Muscle of arm (tissue), 12 donors: Measurements from ENCODE around the gene SGCD. TPM values are rescaled to one million over a fixed set of nuclear protein-coding genes. Genes with fewer than 3 reads are reported as not detected.
"Not testable (repeated sequence)": the region's sequence is repeated elsewhere in the genome, so short reads cannot be mapped to it uniquely, and the experiment has no call there.

ENCODE experiments used
- DNase-seq: peaks from one replicate; pipeline ENCODE4 v3.0.0-alpha.2; 2013
- polyA plus RNA-seq, 12 donors: library from polyadenylated mRNA; unstranded; fragments of 120-200 nt; gene quantifications; one replicate each; pipeline ENCODE4 v1.2.1, GENCODE V29; 2013; ENCODE audit not compliant: insufficient read length in 12 of 12

Gene SGCD
- polyA plus RNA-seq, 12 donors, result 55.4 to 239 (median 96.8) TPM

DNA sequence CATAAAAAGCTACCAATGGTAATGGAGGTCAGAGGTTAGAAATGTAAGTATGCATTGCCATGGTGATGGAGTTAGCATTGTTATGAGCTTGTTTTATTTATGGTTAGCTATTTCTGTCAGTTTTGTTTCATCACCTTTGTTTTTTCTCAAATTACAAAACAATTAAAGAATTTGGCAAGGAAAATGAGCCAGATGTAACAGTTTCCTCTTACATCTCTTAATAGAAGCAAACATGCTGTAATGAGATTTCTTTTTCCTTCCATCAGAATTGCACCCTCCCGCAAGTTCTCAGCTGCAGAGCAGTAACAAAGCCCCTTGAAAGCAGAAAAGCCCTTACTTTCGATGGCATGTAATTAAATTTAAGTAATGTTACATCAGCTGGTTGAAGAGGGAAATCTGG is 233.0 kb downstream of the SGCD start:
- DNase-seq, result no peak

DNA sequence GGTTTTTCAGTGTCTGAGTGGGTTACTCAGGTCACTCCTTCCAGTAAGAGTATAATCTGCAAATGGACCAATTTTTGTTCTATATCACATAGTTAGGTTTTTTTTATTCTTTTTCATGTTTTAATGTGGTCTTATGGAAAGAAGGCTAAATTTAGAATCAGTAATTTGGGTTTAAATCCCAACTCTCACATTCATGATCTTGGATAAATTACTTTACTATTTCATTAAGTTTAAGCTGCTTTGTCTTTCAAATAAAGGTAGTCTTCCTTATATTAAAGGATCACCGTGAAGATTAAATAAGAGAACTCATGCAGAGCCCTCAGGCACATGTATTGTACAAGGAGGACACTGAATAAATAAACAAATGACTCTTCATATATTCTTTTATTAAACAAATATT is 234.7 kb downstream of the SGCD start:
- no peak for DNase-seq

DNA sequence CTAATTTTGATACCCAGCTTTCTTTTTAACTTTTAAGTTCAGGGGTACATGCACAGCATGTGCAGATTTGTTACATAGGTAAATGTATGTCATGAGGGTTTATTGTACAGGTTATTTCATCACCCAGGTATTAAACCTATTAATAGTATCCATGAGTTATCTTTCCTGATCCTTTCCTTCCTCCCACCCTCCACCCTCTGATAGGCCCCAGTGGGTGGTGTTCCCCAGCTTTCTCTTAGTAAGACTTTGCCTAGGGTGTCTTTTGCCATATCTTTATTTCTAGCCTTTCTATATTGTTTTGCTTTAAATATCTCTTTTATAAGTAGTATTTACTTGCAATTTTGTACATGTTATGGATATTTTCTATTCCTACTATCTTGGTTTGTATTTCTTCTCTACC is 243.7 kb downstream of the SGCD start:
- DNase-seq, result no peak

DNA sequence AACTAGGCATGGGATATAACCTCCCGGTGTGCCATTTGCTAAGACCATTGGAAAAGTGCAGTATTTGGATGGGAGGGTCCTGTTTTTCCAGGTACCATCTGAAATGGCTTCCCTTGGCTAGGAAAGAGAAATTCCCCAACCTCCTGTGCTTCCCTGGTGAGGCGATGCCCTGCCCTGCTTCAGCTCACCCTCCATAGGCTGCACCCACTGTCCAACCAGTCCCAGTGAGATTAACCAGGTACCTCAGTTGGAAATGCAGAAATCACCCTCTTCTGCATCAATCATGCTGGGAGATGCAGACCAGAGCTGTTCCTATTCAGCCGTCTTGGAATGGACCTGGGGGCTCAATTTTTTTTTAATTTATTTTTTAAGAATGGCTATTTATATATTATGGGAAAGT is 254.8 kb downstream of the SGCD start:
- no peak for DNase-seq

DNA sequence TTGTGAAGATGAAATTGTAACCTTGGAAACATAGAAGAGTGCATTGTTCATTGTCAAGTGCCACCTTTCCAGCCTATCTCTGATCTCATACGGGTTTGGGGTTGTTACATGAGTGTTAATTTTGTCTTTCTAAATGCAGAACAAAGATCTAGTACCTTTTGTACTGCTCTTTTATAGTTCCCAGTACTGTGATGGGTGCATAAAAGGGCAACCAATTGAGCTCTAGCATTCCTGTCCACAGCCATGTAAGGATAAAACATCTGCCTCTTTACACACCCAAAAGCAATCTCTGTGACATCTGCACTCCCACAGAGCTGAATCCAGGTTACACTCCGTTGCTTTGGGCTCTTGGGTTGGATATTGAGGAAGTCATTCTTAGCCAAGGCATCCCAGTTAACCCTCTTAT is 255.2 kb downstream of the SGCD start:
- no peak for DNase-seq

DNA sequence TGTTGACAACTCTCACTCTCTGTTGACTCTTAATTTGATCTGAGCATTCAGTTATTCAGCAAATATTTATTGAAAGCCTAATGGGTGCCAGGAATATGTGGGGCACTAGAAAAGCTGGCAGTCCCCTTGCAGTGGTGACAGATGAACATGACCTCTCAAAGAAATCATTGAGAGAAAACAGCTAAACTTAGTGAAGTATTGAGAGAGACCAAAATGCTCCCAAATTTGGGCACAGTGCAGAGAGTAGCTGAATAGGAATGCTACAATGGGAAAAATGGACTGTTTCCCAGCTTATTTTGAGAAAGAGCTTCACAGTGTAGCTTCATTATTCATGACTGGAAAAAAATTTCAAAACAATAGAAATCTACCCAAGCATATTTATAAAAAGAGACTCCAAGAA is 257.9 kb downstream of the SGCD start:
- DNase-seq, result peak; percentile 39

DNA sequence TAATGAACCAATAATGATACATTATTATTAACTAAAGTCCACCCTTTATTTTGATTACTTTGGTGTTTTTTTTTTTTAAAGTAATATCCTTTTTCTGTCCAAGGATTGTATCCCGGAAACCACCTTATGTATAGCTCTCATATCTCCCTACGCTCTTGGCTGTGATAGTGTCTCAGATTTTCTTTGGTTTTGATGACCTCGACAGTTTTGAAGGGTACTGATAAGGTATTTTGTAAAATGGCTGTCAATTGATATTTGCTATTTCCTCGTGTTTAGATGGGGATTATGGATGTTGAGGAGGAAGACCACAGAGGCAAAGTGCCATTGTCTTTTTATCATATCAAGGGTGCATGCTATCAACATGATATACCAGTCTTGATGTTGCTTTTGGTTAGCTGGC is 259.0 kb downstream of the SGCD start:
- no peak for DNase-seq

DNA sequence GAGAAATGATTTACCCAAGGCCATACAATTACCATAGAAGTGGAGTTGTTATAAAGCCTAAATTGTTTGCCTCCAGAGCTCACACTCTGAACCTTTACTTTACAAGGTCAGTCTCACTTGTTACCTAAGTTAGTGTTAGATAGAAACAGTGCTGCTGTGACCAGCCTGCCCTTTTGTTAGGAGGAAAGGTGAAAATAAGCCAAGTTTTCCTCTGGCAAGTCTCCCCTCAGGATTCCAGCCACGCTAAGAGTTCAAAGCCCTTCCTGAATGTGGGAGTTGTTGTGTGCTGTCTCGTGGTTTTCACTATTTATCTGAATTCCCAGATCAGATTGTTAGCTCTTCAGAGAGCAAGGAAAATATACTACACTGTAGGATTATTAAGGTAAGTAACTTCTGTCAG is 260.0 kb downstream of the SGCD start:
- DNase-seq, result no peak

DNA sequence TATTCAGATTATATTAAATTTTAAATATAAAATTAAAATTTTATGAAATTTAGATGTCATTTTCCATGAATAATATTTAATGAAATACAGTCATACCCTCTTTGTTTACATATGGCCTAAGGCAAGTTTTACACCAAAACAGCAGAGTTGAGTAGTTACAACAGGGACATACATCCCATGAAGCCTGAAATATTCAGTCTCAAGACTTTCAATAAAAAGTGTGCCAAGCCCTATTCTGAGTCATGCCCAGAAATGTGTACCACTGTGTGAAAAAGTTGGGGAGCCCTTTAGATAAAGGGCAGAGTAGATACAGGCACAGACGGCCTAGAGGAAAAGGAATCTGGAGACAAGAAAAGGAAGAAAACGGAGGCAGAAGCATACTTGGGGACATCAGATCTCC is 261.3 kb downstream of the SGCD start:
- no peak for DNase-seq

DNA sequence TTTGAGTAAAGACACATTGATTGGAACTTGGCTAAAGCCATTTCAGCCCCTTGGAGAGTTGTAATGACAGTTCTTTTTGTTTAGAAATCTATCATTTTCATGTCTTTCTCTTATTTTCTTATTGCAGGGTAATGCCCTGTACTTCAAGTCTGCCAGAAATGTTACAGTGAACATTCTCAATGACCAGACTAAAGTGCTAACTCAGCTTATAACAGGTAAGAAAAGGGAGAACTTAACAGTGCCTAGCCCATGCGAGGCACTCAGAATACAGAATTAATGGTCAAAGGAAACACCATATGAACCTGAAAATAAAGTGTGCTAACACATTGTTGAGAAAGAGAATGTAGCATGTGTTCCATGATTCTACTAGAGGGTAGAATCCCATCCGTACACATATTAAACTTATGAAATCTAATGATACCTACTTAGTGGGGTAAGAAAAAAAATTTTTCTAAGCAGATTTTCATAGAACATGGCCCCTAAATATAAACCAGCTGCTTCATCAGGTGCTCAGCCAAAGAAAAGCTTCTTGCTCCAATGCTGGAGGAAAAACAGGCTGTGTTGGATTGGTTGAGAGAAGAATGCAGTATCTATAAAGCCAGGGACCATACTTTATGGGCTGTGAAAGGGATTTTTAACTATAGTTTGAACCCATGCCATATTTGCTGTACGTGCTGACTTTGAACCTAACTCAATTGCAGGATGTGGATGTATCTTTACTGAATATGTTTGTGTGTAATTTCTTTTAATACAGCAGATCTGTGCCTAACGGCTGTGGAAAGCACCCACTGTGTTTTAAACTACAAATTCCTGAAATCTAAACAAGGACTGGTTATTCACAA is 262.4 kb downstream of the SGCD start:
- peak; percentile 51 for DNase-seq

DNA sequence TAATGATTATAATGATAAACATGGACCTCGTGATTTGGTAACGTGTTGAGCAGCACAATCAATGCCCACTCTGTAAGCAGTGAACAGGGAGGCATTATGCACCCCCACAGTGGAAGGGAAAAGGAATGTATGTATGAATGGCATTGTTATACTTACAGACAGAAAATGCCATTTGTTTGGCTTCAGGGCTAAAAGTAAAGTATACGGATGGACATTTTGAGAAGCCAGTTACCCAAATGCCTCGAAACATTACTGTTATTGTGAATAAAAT is 262.9 kb downstream of the SGCD start:
- DNase-seq, result no peak

DNA sequence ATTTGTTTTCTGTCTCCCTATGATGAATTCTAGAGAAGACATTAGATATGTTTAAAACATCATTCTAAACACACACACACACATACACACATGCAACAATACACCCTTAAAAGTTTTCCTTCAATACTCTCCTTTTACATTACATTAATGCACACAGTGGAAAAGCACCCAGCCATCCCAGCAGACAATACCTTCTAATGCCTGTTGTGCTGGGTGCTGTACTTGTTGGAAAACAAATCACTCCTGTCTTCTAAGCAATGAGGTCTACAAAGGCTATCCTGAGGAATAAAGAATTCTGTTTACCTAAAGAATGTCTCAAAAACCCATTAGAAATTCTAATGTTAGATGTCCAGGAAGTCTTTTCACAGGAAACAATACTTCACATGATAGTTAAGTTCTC is 264.0 kb downstream of the SGCD start:
- no peak for DNase-seq

DNA sequence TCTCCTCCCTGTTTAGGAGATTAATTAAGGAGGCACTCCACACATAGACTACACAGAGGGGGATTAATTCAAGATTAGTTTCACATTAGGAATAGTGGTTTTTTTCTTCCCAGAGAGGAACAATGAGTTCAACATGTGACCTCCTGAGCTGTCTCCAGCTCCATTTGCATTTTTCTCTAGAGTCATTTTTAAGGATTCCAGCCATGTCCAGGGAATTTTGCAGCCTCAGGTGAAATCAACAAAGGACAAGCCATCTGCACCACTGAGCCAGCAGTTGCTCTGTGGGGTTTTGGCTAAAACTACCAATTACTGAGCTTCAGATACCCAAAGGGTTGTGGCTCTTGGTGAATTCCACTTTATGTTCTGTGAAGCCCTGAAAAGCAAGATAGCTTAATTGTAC is 264.7 kb downstream of the SGCD start:
- DNase-seq, result no peak

DNA sequence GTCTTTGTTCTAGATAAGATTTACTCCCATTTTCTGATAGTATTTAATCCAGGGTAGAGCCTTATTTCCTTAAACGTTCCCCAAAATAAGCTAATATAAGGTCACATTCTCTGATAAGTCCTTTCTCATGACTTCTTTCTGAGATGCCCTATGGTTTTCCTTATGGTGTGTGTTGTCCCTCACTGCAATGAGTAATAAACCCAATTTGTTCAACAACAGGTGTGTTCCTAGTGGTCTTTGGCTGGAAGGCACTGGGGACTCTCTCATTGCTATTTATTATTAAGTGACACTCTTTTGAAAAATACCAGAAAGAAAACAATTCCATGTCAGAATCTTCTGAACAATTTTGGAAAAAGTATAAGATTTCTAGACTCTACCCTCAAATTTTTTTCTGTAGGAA is 266.6 kb downstream of the SGCD start:
- no peak for DNase-seq

DNA sequence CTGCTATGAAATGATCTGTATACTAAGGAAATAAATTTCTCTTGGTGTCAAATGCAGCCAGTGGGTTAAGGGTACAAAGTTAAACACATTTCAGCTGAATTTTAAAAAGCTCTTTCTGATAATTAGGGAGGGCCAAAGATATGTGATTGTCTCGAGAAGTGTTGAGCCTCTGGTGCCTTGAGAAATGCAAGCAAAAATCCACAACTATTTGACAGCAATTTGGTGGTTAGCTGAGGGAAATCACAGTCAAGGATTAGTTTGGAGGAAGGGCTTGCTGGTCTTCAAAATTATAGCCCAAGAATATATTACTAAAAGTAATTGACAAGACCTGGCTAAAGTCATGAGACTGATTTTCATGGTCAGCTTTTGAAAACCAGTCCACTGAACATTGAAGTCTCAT is 267.4 kb downstream of the SGCD start:
- no peak for DNase-seq

DNA sequence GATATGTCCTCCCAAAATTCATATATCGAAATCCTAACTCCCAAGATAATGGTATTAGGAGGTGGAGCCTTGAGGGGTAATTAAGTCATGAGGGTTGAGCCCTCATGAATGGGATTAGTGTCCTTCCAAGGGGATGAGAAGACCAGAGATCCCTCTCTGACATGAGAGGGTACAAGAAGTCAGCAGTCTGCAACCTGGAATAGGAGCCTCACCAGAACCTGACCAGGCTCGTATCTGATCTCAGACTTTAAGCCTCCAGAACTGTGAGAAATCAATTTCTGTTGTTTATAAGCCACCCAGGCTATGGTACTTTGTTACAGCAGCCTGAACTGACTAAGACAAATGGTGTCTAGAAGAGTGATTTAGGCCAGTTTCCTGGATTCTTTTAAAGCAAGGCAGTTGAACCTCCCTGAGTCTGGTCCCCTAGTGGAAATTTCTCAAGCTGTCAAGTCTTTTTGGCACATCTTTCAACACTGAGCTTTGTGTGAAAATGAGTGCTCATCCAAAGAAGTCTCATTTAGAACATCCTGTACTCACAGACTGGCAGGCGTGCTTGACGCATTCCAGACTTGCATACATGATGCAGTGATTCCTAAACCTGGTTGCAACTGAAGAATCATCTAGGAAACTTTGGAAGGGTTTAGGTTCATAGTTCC is 268.3 kb downstream of the SGCD start:
- DNase-seq, result no peak

DNA sequence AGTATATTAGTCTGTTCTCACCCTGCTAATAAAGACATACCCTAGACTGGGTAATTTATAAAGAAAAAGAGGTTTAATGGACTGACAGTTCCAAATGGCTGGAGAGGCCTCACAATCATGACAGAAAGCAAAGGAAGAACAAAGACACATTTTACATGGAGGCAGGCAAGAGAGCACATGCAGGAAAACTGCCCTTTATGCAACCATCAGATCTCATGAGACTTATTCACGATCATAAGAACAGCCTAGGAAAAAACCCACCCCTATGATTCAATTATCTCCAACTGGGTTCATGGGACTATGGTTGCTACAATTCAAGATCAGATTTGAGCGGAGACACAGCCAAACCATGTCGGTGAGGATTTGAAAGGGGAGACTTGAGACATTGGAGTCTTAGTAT is 270.3 kb downstream of the SGCD start:
- DNase-seq, result no peak

DNA sequence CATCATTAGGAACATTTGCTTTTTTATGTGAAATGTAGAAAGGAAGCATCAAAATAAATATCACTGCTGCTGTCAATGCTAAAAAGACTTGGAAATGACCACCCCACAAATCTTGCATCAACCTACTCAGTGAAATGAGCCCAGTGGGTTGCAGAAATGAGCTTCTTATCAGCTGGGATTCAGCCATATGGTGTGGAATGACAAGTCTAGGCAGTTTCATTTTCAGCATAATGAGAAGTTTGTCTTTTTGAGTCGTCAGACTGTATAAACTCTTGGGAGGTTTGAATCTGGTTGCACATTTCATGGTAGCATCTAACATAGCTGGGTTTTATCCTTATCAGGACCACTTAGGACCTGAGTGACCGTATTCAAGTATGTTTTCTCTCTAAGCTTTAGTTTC is 272.0 kb downstream of the SGCD start:
- no peak for DNase-seq

DNA sequence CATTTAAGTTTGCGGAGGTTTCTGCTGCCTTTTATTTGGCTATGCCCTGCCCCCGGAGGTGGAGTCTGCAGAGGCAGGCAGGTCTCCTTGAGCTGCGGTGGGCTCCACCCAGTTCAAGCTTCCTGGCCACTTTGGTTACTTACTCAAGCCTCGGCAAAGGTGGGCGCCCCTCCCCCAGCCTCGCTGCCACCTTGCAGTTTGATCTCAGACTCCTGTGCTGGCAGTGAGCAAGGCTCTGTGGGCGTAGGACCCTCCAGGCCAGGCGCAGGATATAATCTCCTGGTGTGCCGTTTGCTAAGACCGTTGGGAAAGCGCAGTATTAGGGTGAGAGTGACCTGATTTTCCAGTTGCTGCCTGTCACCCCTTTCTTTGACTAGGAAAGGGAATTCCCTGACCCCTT is 283.6 kb downstream of the SGCD start:
- not testable (repeated sequence) for DNase-seq

DNA sequence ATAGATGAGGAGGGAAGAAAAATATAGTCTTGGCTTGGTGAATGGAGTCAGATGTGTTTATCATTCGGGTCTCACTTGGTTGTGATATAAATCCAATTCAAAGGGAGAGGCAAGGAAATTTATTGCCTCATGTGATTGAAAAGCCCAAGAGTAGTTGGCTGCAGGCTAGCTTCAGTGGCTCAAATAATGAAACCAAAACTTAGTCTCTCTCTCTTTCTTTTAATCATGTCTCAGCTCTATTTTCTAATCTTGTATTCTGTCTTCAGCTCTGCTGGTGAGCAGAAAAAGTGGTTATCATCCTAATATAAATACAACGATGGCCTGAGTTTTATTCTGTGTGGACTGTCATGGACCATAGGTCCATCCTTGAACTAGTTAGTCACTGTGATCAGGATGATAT is 288.9 kb downstream of the SGCD start:
- DNase-seq, result no peak

DNA sequence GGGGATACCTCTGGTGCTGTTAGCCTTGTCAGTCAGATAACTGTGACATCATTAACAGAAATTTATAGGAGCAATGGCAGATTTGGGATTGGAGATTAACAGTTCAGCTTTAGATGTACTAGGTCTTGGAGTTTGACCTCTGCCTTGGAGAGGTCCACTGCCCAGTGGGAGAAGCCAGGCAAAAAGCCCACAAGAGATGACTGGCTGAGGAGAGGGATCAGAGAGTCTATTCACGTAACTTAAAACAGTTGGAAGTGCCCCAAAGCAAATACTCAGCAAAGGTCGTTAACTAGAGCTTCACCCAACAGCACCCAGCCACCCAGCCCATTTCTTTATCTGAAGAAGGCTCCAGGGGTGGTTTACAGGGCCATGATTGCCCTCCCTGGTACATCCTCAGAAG is 290.5 kb downstream of the SGCD start:
- no peak for DNase-seq

DNA sequence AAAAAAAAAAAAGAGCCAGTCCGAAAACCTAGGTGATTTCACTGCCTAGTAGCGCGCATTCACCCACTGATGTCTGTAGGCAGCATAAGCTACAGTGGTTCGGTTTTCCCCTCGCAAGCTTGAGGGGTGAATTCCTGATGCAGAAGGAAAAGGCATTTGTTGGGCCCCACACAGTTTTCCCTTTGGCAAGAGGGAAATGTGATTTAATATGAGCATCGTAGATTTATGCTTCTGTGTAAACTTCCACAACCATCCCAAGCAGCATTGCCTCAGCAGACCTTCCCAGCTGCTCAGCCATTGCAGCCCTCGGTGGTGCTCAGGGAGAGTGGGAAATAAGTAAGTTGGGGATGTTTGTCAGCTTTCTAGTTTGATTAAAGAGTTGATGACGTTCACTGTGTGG is 291.6 kb downstream of the SGCD start:
- no peak for DNase-seq

DNA sequence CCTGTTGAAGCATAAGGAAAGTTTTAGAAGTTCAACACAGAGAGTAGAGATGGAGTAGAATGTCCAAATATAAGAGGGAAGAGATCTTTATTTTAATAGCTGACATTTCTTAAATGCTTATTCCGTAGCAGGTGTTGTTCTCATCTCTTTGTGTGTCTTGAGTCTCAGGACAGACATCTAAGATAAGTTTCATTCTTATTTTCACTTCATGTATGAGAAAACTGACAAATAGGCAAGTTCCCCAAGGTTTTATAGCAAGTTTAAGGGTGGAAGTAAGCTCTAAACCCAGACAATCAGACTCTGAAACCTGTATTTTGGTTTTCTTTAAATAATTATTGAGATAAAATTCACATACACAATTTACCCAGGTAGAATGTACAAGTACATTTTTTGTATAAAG is 294.8 kb downstream of the SGCD start:
- no peak for DNase-seq
